ENCODE measurements around the gene PTPRG. TPM values are rescaled to one million over a fixed set of nuclear protein-coding genes. Genes with fewer than 3 reads are reported as not detected.

The PTPRG gene
- total and polyA plus RNA-seq, 10 of the 15 experiments (the other 5 are each of a cell fraction or from before 2014, with no cell fraction given), result 0.29 to 20.7 (median 1.4) TPM

DNA sequence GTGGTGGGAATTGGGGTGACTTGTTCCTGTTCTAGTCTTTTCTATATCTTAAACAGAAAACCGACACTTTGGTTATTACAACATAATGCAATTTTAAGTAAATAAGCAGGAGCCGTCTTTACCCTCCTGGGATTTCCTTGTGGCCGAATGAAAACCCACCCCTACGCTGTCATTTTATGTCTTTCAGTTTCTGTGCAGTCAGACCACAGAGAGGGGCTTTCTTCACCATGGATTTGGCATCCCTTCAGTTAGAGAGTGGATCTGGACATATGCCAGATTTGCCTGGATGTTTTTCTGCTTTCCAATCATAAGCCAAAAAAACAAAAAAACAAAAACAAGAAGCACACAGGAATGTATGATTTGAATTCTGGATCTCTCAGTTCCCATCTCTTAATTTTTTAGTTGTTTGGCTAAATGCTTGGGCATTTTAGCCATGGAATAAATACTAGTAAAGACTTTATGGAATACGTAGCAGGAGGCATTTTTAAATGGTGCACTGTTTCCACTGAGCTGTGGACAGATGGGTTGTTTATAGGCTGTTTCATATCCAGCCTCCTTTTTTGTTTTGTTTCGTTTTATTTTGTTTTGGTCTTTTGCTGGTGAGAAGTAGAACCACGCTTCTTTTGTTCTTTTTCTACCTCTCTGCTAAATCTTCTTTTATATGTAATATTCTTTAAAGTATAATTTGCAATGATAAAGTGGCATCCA is 539.1 kb downstream of the PTPRG start (continued):
- no peak for TF ChIP-seq SUPT20H (IDR thresholded peaks at IDR 0.05; ENCODE audit: borderline replicate concordance, control insufficient read depth, low read depth, low read length)
- TF ChIP-seq, protein P1, sequence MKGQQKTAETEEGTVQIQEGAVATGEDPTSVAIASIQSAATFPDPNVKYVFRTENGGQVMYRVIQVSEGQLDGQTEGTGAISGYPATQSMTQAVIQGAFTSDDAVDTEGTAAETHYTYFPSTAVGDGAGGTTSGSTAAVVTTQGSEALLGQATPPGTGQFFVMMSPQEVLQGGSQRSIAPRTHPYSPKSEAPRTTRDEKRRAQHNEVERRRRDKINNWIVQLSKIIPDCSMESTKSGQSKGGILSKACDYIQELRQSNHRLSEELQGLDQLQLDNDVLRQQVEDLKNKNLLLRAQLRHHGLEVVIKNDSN (IDR thresholded peaks at IDR 0.05; ENCODE audit: borderline replicate concordance, extremely low read length, insufficient read depth, low read depth, low read length), result no peak
- TF ChIP-seq CBFB (IDR thresholded peaks at IDR 0.05; ENCODE audit: low read depth), result no peak
- TF ChIP-seq GABPA (IDR thresholded peaks at IDR 0.05; ENCODE audit: low read depth), result no peak
- TF ChIP-seq, protein P2, sequence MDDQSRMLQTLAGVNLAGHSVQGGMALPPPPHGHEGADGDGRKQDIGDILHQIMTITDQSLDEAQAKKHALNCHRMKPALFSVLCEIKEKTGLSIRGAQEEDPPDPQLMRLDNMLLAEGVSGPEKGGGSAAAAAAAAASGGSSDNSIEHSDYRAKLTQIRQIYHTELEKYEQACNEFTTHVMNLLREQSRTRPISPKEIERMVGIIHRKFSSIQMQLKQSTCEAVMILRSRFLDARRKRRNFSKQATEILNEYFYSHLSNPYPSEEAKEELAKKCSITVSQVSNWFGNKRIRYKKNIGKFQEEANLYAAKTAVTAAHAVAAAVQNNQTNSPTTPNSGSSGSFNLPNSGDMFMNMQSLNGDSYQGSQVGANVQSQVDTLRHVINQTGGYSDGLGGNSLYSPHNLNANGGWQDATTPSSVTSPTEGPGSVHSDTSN (IDR thresholded peaks at IDR 0.05; ENCODE audit: insufficient replicate concordance, low read depth, low read length), result no peak
- no peak for TF ChIP-seq CREB1 (IDR thresholded peaks at IDR 0.05; ENCODE audit: low read depth)
- TF ChIP-seq ZNF274 (IDR thresholded peaks at IDR 0.05; ENCODE audit: insufficient read depth, insufficient read length), result no peak
- no peak for TF ChIP-seq HDAC2 (IDR thresholded peaks at IDR 0.05)
- TF ChIP-seq CHD1 (IDR thresholded peaks at IDR 0.05; ENCODE audit: low read depth, low read length), result no peak
- TF ChIP-seq CBX5 (IDR thresholded peaks at IDR 0.05; ENCODE audit: low read depth), result no peak
- TF ChIP-seq POLR2AphosphoS2 (IDR thresholded peaks at IDR 0.05; ENCODE audit: low read depth, low read length), result no peak
- TF ChIP-seq KAT2A (conservative IDR thresholded peaks at IDR 0.05; ENCODE audit: control insufficient read depth, low read depth, low read length), result no peak
- TF ChIP-seq STAT1 (conservative IDR thresholded peaks at IDR 0.05), result no peak
- TF ChIP-seq, protein P3, sequence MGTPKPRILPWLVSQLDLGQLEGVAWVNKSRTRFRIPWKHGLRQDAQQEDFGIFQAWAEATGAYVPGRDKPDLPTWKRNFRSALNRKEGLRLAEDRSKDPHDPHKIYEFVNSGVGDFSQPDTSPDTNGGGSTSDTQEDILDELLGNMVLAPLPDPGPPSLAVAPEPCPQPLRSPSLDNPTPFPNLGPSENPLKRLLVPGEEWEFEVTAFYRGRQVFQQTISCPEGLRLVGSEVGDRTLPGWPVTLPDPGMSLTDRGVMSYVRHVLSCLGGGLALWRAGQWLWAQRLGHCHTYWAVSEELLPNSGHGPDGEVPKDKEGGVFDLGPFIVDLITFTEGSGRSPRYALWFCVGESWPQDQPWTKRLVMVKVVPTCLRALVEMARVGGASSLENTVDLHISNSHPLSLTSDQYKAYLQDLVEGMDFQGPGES (IDR thresholded peaks at IDR 0.05), result no peak
- TF ChIP-seq, protein P4, sequence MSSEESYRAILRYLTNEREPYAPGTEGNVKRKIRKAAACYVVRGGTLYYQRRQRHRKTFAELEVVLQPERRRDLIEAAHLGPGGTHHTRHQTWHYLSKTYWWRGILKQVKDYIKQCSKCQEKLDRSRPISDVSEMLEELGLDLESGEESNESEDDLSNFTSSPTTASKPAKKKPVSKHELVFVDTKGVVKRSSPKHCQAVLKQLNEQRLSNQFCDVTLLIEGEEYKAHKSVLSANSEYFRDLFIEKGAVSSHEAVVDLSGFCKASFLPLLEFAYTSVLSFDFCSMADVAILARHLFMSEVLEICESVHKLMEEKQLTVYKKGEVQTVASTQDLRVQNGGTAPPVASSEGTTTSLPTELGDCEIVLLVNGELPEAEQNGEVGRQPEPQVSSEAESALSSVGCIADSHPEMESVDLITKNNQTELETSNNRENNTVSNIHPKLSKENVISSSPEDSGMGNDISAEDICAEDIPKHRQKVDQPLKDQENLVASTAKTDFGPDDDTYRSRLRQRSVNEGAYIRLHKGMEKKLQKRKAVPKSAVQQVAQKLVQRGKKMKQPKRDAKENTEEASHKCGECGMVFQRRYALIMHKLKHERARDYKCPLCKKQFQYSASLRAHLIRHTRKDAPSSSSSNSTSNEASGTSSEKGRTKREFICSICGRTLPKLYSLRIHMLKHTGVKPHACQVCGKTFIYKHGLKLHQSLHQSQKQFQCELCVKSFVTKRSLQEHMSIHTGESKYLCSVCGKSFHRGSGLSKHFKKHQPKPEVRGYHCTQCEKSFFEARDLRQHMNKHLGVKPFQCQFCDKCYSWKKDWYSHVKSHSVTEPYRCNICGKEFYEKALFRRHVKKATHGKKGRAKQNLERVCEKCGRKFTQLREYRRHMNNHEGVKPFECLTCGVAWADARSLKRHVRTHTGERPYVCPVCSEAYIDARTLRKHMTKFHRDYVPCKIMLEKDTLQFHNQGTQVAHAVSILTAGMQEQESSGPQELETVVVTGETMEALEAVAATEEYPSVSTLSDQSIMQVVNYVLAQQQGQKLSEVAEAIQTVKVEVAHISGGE (CRISPR knock-in tag; IDR thresholded peaks at IDR 0.05), result no peak
- TF ChIP-seq, protein P5, sequence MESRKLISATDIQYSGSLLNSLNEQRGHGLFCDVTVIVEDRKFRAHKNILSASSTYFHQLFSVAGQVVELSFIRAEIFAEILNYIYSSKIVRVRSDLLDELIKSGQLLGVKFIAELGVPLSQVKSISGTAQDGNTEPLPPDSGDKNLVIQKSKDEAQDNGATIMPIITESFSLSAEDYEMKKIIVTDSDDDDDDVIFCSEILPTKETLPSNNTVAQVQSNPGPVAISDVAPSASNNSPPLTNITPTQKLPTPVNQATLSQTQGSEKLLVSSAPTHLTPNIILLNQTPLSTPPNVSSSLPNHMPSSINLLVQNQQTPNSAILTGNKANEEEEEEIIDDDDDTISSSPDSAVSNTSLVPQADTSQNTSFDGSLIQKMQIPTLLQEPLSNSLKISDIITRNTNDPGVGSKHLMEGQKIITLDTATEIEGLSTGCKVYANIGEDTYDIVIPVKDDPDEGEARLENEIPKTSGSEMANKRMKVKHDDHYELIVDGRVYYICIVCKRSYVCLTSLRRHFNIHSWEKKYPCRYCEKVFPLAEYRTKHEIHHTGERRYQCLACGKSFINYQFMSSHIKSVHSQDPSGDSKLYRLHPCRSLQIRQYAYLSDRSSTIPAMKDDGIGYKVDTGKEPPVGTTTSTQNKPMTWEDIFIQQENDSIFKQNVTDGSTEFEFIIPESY (IDR thresholded peaks at IDR 0.05), result no peak
- TF ChIP-seq CHD4 (IDR thresholded peaks at IDR 0.05), result no peak
- no peak for TF ChIP-seq TBL1XR1 (IDR thresholded peaks at IDR 0.05; ENCODE audit: low read depth, low read length)
- TF ChIP-seq, protein P6, sequence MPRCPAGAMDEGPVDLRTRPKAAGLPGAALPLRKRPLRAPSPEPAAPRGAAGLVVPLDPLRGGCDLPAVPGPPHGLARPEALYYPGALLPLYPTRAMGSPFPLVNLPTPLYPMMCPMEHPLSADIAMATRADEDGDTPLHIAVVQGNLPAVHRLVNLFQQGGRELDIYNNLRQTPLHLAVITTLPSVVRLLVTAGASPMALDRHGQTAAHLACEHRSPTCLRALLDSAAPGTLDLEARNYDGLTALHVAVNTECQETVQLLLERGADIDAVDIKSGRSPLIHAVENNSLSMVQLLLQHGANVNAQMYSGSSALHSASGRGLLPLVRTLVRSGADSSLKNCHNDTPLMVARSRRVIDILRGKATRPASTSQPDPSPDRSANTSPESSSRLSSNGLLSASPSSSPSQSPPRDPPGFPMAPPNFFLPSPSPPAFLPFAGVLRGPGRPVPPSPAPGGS (IDR thresholded peaks at IDR 0.05; ENCODE audit: borderline replicate concordance, insufficient read depth, low read depth, low read length, poor library complexity, severe bottlenecking), result no peak
- TF ChIP-seq ESRRA (IDR thresholded peaks at IDR 0.05; ENCODE audit: low read length), result no peak
